GM12801 (cell line): ENCODE data around the gene KIF6.

ENCODE experiments used
- TF ChIP-seq, protein P1 (sequence below): IDR thresholded peaks from one replicate; pipeline ENCODE4 v1.5.1; 2011; ENCODE audit warnings: control low read depth; ENCODE audit not compliant: insufficient read length; ENCODE audit errors: extremely low read depth

Gene KIF6

DNA sequence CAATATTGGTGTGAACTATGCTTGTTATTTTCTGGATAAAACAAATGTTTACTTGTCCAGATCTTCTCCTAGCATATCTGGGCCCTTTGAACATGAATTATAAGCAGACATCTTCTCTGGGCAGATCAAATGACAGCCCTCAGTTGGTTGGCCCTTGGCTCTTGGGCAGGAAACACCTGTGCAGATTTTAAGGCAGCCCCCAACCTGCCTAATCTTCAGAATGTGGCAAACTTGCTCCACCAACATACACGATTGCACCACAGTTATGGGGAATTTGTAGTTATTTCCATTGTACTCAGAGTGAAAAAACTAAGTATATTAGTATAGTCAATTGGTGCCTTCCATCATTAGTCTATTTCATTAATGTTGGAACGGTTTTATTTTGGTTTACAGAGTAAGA, 307.8 kb downstream of the KIF6 start:
- TF ChIP-seq, protein P1, sequence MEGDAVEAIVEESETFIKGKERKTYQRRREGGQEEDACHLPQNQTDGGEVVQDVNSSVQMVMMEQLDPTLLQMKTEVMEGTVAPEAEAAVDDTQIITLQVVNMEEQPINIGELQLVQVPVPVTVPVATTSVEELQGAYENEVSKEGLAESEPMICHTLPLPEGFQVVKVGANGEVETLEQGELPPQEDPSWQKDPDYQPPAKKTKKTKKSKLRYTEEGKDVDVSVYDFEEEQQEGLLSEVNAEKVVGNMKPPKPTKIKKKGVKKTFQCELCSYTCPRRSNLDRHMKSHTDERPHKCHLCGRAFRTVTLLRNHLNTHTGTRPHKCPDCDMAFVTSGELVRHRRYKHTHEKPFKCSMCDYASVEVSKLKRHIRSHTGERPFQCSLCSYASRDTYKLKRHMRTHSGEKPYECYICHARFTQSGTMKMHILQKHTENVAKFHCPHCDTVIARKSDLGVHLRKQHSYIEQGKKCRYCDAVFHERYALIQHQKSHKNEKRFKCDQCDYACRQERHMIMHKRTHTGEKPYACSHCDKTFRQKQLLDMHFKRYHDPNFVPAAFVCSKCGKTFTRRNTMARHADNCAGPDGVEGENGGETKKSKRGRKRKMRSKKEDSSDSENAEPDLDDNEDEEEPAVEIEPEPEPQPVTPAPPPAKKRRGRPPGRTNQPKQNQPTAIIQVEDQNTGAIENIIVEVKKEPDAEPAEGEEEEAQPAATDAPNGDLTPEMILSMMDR = no peak

DNA sequence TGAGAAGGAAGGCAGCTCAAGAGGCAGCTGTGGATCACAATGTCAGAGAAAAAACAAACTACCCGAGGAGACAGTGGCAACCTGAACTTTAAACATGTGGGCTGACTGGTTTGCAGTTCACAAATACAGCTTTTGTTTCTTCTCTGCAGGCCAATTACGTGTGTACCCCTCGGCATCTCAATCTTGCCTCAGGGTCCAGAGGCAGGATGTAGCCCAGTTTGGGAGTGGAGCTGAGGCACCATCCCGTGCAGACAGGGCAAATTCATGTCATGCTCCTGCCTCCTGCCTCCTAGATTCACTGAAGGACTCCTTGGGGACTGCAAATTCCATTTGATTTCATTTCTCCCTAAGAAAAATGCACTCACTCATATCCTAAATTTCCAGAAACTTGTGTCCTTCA, 308.5 kb downstream of the KIF6 start:
- TF ChIP-seq, protein P1 = no peak

DNA sequence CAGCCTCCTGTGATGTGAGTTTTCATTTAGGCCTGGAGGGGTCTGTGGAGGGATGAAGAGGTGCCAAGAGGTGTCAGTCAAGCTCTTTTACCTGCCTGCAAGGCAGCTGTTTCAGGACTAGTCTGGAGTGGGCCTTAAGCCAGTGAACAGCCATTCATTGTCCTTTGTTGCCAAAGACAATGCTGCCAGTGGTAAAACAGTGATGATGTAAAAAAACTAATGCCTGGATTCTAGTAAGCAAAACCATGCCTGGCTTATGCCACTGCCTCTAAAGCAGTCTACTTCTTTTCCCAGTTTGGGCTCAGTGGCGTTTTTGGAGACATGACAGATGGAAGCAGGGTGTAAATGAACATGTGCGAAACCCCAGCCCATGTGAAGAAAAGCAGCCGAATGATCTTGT, 309.2 kb downstream of the KIF6 start:
- TF ChIP-seq, protein P1 = no peak

GRCh38 chr6:39415482-39415881, 309.7 kb downstream of the KIF6 start:
- TF ChIP-seq, protein P1 = no peak

DNA sequence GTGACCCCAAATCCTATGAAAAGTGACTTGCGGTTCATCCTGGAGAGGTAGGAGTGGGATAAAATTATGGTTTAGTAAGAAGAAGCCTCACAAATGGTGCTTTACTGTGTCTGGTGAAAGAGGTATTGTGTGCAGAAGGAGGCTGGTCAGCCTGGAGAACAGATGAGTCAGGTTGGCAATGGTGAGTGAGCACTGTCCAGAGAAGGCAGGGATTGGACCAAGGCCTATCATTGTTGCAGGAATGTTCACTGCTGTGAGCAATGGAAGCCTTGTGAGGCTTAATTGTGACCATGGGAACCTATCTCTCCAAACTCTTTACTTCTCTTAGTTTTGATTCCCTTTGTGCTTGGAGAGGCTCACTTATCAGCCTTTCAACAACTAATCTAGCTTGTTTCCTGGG, 313.7 kb downstream of the KIF6 start:
- TF ChIP-seq, protein P1 = no peak

- TF ChIP-seq, protein P1 = no peak
These were observed 314.2 kb downstream of the KIF6 start for GRCh38 chr6:39411001-39411400.

DNA sequence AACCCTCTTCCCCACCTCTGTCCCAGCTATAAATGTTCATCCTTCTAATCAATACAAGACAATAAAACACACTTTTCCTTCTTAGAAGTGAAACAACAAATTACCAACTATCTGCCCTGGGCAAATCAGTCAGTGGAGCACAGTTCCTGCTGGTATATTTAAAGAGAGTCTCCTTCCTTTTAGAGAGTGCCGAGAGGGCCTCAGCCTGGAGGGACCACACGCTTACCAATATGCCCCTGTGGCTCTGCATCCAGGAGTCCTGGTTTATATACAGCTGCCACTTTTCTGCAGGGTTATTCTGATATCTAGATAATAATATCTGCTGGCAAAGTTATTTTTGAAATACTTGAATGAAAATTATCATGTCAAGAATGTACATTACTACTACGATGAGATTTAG, 315.3 kb downstream of the KIF6 start:
- TF ChIP-seq, protein P1 = no peak
